ENCODE data around the gene MAP3K3. TPM values are rescaled to one million over a fixed set of nuclear protein-coding genes. Genes with fewer than 3 reads are reported as not detected.

The MAP3K3 gene
- total RNA-seq, 1 experiment from 2014 or later: 11.4 TPM

DNA sequence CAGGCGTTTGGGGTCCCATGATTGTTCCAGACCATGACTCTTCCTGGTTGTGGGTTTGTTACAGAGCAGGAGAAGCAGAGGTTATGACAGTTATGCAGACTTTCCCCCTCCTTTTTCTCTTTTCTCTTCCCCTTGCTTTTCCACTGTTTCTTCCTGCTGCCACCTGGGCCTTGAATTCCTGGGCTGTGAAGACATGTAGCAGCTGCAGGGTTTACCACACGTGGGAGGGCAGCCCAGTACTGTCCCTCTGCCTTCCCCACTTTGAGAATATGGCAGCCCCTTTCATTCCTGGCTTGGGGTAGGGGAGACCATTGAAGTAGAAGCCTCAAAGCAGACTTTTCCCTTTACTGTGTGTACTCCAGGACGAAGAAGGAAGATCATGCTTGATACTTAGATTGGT lies 29.4 kb upstream of the MAP3K3 start:
- Mint-ChIP-seq H3K4me1 (ENCODE audit: low read depth, unreplicated experiment) (no peaks in the 10 kb centered on the region), H3K27ac (ENCODE audit: unreplicated experiment) (no peak overlapping the region), H3K9me3 (ENCODE audit: low read depth, unreplicated experiment) (no peaks in the 10 kb centered on the region), H3K27me3 (ENCODE audit: unreplicated experiment) (no peaks in the 10 kb centered on the region), H3K4me3 (ENCODE audit: low read depth, unreplicated experiment) (no peak overlapping the region), H3K36me3 (ENCODE audit: insufficient read depth, unreplicated experiment) (peaks cover 11% of the 10 kb centered on the region)
- no TSS peak for BruUV-seq (replicated peaks)
- TF ChIP-seq, protein P1, sequence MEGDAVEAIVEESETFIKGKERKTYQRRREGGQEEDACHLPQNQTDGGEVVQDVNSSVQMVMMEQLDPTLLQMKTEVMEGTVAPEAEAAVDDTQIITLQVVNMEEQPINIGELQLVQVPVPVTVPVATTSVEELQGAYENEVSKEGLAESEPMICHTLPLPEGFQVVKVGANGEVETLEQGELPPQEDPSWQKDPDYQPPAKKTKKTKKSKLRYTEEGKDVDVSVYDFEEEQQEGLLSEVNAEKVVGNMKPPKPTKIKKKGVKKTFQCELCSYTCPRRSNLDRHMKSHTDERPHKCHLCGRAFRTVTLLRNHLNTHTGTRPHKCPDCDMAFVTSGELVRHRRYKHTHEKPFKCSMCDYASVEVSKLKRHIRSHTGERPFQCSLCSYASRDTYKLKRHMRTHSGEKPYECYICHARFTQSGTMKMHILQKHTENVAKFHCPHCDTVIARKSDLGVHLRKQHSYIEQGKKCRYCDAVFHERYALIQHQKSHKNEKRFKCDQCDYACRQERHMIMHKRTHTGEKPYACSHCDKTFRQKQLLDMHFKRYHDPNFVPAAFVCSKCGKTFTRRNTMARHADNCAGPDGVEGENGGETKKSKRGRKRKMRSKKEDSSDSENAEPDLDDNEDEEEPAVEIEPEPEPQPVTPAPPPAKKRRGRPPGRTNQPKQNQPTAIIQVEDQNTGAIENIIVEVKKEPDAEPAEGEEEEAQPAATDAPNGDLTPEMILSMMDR (IDR thresholded peaks at IDR 0.05; ENCODE audit: unreplicated experiment): no peak
- DNase-seq: no peak
- intact Hi-C loops (cut with micrococcal nuclease; ENCODE audit: unreplicated experiment): no loop called here
- CTCF ChIA-PET: interaction anchor here (0.6 kb wide), 1 partner anchor 397 kb away, joined by 3 read pairs; no protein-coding TSS in a partner anchor

DNA sequence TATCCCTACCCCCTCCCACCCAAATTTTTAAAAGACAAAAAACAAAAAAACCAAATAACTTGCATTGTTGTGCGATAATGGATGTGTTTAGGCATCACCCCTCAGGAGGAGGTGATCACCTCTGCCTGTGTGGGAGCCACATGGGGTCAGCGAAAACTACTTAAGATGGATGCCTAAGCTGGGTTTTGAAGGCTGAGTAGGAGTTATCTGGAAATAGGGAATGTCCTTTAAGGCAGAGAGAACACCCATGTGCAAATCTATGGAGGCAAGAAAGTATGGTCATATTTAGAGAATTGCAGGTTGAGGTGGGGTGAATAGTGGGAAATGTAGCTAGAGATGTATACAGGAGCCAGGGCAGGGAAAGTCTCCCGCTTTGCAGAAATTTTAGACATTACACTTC lies 27.1 kb upstream of the MAP3K3 start:
- H3K4me3 Mint-ChIP-seq (ENCODE audit: low read depth, unreplicated experiment): no peak overlapping the region
- TF ChIP-seq, protein P1 (IDR thresholded peaks at IDR 0.05; ENCODE audit: unreplicated experiment): no peak
- H3K27ac Mint-ChIP-seq (ENCODE audit: unreplicated experiment): no peak overlapping the region
- intact Hi-C loops (cut with micrococcal nuclease; ENCODE audit: unreplicated experiment): no loop called here
- no peaks in the 10 kb centered on the region for H3K36me3 Mint-ChIP-seq (ENCODE audit: insufficient read depth, unreplicated experiment)
- BruUV-seq (replicated peaks): no TSS peak
- peaks cover 4% of the 10 kb centered on the region for H3K4me1 Mint-ChIP-seq (ENCODE audit: low read depth, unreplicated experiment)
- CTCF ChIA-PET: interaction anchor here (0.7 kb wide), 1 partner anchor 10 kb away, joined by 4 read pairs; no protein-coding TSS in a partner anchor
- DNase-seq: no peak
- no peaks in the 10 kb centered on the region for H3K27me3 Mint-ChIP-seq (ENCODE audit: unreplicated experiment)
- H3K9me3 Mint-ChIP-seq (ENCODE audit: low read depth, unreplicated experiment): no peaks in the 10 kb centered on the region

DNA sequence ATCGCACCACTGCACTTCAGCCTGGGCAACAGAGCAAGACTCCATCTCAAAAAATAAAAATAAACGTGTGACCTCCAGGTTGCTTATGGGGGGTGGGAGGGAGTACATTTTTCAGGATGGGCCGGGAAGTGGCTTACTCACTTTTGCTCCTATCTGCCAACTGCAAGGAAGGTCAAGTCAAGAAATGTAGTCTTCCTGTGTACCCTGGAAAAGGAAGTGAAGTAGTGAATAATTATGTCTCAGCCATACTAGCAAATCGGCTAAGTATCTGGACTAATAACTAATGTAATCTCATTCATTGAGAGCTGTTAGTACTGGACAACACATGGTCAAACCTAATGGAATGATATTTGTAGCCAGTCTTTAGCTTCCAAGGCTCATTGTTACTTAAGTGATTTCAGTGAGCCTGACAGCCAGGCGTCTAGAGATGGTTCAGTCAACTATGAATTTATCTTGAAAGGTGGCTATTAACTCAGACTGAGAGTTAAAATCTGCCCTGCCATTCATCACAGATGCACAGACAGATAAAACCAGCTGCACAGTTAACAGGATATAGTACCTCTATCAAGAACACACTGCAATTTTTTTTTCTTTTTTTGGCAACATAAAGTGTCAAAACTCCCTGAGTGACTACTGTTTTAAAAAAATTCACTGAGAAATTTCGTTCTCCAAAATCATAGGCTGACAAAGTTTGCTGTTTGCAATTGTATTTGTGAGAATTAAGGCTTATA lies 25.2 kb upstream of the MAP3K3 start:
- Mint-ChIP-seq H3K4me1 (ENCODE audit: low read depth, unreplicated experiment) (peaks cover 8% of the 10 kb centered on the region), H3K9me3 (ENCODE audit: low read depth, unreplicated experiment) (no peaks in the 10 kb centered on the region), H3K27ac (ENCODE audit: unreplicated experiment) (no peak overlapping the region), H3K27me3 (ENCODE audit: unreplicated experiment) (no peaks in the 10 kb centered on the region), H3K4me3 (ENCODE audit: low read depth, unreplicated experiment) (no peak overlapping the region), H3K36me3 (ENCODE audit: insufficient read depth, unreplicated experiment) (peaks cover 16% of the 10 kb centered on the region)
- DNase-seq: no peak
- intact Hi-C loops (cut with micrococcal nuclease; ENCODE audit: unreplicated experiment): no loop called here
- CTCF ChIA-PET: no interaction called here
- TF ChIP-seq, protein P1 (IDR thresholded peaks at IDR 0.05; ENCODE audit: unreplicated experiment): no peak
- BruUV-seq (replicated peaks): no TSS peak

DNA sequence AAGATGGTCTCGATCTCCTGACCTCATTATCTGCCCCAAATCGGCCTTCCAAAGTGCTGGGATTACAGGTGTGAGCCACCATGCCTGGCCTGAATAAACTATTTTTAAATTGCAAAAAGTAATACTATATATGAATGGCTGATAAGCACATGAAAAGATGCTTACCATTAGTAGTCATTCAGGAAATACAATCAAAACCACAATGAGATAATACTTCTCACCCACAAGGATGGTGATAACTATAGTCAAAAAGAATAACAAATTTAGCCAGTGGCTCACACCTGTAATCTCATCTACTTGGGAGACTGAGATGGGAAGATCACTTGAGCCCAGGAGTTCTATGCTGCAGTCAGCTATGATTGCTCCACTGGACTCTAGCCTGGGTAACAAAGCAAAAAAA lies 23.9 kb upstream of the MAP3K3 start:
- BruUV-seq (replicated peaks): no TSS peak
- peaks cover 16% of the 10 kb centered on the region for H3K36me3 Mint-ChIP-seq (ENCODE audit: insufficient read depth, unreplicated experiment)

More for the DNA sequence above, 23.9 kb upstream of the MAP3K3 start:
- CTCF ChIA-PET: no interaction called here
- TF ChIP-seq, protein P1 (IDR thresholded peaks at IDR 0.05; ENCODE audit: unreplicated experiment): no peak
- Mint-ChIP-seq H3K27ac (ENCODE audit: unreplicated experiment) (no peak overlapping the region), H3K4me1 (ENCODE audit: low read depth, unreplicated experiment) (peaks cover 8% of the 10 kb centered on the region), H3K4me3 (ENCODE audit: low read depth, unreplicated experiment) (no peak overlapping the region), H3K27me3 (ENCODE audit: unreplicated experiment) (no peaks in the 10 kb centered on the region), H3K9me3 (ENCODE audit: low read depth, unreplicated experiment) (no peaks in the 10 kb centered on the region)
- DNase-seq: no peak
- intact Hi-C loops (cut with micrococcal nuclease; ENCODE audit: unreplicated experiment): no loop called here

Measured in Calu3 (cell line).